Activated CD4-positive, alpha-beta T cell treated with anti-CD3 and anti-CD28 coated beads for 1 hour (primary cell): ENCODE data around the gene MTRFR.
"Not testable (repeated sequence)": the region's sequence is repeated elsewhere in the genome, so short reads cannot be mapped to it uniquely, and the experiment has no call there.

Source experiments
- DNase-seq: peaks from one replicate; pipeline ENCODE4 v3.0.0-alpha.2; 2020

Gene MTRFR

DNA sequence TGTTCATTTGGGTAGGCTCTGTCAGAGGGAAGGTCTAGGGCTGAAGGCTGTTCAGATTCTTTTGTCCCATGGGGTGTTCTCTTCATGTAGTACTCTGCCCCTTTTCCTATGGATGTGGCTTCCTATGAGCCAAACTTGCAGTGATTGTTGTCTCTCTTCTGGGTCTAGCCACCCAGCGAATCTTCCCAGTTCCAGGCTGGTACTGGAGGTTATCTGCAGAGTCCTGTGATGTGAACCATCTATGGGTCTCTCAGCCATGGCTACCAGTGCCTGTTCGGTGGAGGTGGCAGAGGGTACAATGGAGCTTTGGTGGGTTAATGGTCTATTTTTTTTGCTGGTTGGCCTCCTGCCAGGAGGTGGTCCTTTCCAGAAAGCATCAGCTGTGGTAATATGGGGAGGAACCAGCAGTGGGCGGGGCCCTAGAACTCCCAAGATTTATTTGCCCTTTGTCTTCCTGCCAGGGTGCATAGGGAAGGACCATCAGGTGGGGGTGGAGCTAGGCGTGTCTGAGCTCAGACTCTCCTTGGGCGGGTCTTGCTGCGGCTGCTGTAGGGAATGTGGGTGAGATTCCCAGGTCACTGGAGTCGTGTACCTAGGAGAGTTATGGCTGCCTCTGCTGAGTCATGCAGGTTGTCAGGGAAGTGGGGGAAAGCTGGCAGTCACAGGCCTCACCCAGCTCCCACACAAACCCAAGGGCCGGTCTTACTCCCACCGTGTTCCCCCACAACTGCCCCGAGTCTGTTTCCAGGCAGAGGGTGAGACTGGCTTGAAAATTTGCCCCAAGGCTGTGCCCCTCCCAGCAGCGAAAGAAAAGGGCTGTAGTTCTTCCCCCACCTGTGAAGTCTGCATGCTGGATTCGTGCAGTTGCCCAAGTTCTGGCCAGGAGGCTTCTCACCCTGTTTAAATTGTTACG lies 17.5 kb downstream of the MTRFR start:
- no peak for DNase-seq

DNA sequence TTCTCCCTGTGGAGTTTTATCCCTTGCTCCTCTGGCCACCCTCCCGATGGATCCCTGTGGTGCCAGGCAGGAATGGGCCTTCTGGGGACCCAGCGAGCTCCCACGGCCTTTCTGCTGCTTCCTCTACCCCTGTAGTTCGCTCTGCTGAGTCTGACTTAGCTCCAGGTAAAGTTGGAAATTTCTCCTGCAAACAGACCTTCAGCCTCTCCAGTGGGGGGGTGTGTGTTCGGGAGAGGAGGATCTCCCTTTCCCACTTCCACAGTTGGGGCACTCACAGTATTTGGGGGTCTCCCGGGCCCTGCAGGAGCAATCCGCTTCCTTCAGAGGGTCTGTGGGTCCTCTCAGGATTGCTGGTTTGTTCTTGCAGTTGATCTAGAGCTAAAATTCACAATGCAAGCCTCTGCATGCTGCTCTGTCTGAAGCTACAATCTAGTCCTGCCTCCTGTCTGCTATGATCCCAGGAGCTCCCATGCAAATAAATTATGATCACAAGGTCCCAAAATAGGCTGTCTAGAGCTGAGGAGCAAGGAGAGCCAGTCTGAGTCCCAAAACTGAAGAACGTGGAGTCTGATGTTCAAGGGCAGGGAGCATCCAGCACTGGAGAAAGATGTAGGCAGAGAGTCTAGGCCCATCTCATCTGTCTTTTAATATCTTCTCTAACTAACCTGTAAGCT lies 18.3 kb downstream of the MTRFR start:
- DNase-seq: no peak

DNA sequence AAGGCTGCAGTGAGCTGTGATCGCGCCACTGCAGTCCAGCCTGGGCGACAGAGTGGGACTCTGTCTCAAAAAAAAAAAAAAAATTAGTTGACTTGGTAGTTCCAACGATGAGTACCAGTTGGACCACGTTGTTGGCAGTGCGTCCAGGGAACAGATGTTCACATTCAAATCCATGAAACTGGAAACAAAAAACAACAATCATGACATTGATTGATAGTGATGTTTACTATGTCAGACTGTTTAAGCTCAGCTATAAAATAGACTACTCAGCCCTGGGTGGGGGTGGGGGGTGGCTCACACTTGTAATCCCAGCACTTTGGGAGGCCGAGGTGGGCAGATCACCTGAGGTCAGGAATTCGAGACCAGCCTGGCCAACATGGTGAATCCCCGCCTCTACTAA lies 19.1 kb downstream of the MTRFR start:
- DNase-seq: not testable (repeated sequence)

DNA sequence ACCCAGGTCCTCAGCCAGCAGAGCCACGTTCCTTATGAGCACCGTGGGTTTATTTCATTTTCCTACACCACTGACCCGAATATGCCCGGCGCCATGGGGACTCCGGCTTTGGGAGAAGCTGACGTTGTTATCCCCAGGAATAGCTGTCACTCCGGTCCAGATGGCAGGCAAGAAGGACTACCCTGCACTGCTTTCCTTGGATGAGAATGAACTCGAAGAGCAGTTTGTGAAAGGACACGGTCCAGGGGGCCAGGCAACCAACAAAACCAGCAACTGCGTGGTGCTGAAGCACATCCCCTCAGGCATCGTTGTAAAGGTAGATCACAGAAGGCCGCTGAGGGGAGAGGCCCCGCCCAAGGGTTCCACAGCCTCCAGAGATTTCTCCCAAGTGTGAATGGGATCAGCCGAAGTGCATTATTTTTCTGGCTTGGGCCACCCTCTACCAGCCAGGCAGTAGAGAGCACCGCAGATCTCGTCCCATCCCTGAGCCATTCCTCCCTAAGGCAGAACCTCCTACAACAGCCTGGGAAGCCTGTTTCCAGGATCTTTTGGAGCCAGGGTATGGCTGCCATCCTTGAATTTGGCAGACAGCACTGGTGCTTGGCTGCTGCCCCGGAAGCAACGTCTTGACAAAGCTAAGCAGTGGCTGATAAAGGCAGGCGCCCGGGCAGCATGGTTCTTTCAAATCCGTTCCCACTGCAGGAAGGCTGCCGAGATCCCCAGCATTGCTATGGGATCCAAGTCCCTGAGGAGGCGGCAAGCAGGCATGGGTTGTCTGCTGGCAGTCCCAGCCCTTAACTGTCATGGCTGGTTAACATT lies 20.6 kb downstream of the MTRFR start:
- no peak for DNase-seq

DNA sequence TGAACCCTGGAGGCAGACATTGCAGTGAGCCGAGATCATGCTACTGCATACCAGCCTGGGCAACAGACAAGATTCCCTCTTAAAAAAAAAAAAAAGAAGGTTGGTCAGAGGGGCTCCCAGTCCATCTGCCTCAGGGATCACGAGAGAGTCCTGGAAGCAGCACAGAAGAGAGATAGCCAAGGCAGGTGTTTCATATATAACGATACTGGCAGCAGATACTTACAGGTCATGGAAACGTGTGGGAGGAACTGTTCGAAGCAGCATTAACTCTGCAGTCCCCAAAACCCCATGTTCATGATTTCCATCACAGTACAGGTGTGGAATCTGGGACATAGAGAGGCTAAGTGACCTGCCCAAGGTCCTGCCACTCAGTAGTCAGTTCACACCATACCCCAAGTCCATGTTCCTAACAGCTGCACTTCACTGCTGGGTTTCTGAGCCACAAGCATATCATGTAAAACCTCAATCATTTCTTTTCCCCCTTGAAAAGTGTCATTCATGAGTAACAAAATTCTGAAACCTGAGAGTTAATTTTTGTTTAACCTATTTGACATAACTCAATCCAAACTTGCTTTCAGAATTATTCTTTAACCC lies 21.7 kb downstream of the MTRFR start:
- DNase-seq: no peak

DNA sequence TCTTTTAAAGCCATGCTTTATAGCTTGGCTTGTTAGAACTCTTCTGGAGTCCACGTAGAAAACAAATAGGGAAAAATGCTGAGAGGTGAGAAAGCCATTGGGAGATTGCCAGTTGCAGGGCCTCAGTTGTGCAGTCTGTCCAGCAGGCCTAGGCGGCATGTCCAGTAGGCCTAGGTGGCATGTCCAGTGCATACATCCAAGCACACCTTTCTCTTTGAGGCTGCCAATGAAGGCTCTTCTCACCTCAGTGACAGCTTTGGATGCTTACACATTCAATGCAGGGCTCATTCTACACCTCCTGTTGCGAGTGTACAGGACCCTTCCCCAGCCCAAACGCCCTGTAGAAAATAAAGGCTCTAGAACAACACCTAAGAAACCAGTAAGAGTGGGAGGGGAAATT lies 25.4 kb downstream of the MTRFR start:
- DNase-seq: no peak

DNA sequence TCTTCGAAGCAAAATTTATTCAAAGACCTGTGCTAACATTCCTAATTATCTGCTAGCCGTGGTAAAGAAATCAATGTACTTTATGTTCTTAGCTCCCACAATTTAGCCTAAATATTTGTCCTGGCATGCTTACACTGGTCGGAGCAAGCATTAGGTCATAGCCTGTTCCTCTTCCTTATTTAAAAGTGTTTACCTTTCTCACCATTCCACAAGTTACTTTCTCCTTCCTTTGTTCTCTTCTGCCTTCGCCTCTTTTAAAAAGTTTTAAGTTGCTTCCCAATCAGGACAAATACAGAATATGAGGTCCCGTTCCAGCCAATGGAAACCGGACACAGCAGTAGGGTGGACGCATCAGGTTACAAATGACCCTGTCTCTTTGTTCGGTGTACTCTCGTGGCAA lies 26.8 kb downstream of the MTRFR start:
- DNase-seq: no peak

DNA sequence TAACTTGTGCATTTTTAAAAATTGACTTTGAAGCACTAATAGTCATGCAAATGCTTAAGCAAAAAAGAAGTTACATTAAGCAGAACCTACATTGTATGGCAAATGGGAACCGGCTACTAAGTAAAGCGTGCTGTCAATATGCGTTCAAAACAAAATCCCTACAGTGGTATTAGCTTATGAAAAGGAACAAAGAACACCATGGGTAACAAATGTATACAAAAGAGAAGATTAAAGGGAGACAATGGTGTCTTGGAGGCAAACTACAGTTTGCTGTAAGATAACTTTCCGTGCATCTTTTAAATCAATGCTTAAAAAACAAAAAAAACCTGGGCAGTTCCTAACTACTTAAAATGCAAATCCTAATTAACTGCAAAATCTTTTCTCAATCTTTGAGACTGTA lies 28.0 kb downstream of the MTRFR start:
- DNase-seq: no peak

DNA sequence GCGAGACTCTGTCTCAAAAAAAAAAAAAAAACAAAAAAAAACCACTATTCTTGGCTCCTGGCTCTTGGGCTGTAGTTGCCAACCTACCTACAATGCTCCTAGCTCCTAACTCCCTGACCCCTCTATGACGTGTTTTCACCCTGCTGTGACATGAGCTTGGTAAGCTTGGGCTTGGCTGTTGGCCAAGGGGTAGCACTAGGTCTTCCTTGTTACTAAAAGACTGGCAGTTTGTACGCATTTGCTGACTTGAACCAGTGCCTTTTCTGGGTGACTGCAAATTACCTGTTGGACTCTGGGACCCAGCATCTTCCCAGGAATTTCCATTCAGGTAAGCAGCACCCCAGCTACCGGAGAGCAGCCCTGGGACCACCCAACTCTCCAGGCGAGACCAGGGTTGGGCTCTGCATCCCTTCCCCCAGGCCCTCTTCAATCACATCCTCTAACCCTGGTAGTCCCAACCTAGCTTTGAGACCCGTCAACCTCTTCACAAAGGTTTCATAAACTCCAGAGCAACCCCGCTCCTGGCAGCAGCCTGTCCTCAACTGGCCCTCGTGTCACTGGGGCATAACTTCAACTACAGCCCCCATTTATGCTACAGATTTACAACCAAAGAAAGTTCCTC lies 30.1 kb downstream of the MTRFR start:
- no peak for DNase-seq

DNA sequence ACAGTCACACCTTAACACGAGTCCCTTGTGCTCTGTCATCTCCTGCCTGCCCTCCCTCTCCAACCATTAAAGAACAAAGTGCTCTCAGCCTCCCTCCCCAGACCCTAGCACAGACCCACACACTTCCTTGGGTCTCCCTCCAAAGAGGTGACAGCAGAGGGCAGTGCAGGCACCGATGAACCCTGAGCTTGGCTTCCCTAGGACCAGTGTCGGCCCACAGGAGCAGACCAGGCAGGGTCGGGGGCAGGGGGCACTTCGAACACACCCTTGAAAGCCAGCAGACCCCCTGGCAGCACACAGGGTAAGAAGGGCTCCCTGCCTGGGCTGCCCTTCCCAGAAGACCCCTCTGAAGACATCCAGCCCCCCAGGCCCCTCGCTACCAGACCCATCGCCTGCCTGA lies 31.4 kb downstream of the MTRFR start:
- DNase-seq: no peak

DNA sequence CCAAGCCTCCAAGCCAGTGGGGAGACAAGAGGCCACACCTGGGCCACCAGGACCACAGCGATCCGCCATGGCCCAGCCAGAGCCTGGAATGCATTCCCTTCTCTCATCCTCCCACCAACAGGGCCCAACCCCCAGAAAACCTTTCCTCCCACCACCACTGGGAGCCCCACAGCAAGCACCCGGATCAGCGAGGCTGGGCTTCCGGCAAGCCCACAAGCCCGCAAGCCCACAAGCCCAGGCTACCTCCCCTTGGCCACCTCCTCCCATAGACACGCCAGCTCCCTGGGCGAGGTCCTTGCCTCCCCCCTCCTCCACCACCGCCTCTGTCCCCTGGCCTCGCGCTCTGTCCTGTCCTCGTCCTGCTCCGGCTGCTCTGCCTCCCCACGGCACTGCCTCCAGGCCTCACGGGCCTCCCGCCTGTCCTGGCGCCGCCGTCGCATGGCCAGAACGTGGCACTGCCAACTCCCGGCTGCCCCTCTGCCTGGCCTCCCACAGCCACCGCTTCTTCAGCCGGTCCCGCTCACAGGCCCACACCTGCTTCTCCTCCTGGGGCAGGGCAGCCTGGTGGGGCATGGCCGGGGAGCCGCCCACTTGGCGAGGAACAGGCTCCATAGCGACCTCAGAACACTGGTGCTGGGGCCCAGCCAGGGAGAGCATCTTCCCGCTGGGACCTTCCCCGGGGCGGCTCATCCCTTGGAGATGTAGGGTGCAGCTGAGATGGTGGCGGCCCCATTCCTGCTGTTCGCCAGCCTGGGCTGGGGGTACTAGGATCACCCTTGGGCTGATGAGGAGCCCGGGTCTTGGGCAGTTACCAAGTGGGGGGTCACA lies 32.8 kb downstream of the MTRFR start:
- DNase-seq: no peak

DNA sequence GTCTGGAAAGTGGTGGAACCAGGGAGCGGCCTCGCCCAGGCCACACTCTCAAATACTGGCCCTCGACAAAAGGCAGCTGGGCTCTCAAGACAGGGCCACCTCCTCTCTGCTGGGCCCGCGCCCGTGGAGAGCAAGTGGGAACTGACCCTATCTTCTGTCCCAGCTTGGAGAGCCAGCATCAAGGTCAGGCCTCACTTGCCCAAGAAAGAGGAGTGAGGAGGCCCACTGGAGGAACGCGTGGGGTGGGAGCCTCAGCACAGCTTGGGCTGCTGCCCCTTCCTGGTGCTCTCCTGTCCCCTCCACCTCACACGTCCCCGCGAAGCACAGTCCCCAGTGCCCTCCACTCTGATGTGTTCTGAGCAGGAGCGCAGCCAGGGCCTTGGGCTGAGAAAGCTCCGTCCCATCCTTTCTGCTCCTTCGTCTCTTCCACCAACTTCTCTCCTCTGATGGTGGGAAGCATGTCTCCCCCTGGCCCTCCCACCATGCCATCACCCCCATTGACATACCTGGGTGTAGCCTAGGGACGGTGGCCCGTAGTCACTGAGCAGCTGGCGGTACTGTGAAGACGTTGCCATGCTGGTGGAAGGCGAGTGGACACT lies 33.5 kb downstream of the MTRFR start:
- DNase-seq: no peak

DNA sequence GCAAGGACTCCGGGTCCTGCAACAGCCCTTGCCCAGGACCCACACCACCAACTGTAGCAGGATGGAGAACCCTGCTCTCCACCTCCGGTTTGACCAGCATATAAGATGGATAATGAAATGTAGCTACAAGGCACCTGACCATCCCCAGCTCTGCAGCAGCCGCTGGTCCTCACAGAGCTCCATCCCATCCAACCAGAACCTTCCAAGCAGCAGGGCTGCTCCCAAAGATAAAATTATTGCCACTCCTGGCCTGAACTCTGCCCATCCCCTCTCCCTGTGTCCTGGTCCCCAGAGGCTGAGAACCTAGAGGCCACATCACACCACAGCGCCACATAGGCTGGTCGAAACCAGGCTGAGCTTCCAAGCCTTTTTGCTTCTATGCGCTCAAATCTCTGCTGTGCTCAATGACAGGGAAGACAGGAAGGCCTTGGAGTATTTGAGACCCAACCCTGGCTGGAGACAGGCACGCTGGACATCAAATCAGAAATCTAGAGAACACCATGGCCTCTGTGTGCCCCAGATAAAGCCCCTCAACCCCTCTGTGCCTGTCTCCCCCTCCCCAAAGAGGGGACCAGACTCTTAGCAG lies 34.2 kb downstream of the MTRFR start:
- DNase-seq: no peak

DNA sequence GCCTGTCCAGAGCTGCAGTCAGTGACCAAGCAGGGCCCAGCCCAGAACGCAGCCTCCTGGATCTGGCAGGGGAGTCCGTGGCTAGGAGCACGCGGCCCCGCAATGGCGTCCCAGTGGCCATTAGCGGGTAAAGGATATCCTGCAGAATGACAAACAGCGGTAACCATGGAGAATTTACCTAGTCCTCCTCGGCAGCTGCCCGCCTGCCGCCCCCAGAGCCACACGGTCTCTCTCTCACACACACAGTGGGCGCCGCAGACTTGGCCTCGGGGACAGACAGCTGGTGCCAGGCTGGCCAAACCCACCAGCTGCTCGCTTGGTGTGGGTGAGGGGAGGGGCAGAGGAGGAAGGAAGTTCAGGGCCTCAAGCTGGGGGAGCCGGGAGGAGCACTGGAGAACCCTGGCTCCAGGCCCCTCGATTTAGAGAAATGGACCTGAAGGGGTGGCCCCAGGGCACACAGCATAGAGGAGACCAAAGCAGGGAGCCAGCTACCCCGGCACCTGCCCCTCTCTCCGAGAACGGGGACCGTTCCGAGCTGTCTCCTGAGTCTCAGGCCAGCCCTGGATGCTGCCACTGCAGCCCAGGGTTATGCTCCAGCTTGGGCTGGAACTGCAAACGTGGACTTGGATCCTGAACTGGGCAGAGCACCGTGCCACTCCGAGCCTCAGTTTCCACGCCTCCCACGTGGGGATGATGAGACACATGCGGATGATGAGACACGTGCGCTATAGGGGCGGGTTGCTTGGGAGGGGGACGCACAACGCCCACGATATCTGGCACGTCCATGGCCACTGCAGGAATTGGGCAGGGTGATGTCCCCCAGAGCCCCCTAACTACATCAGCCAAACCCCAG lies 35.0 kb downstream of the MTRFR start:
- no peak for DNase-seq

DNA sequence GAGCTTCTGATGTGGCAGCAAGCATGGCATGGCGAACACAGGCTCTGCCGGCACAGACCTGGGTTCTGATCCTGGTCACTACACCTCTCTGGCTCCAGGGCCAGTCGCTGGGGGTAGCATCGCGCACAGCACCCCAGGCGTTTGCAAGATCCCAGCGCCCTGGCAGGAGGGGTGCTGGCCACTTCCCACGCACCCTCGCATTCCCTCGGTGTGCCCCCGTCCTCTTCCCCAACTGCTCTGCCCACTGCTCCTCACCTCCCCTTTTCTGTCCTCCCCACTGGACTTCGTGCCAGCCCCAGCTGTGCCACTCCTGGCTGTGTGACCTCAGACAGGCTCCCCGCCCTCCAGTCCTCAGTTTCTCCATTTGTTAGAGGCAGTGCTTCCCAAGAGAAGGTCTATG lies 35.6 kb downstream of the MTRFR start:
- DNase-seq: no peak

DNA sequence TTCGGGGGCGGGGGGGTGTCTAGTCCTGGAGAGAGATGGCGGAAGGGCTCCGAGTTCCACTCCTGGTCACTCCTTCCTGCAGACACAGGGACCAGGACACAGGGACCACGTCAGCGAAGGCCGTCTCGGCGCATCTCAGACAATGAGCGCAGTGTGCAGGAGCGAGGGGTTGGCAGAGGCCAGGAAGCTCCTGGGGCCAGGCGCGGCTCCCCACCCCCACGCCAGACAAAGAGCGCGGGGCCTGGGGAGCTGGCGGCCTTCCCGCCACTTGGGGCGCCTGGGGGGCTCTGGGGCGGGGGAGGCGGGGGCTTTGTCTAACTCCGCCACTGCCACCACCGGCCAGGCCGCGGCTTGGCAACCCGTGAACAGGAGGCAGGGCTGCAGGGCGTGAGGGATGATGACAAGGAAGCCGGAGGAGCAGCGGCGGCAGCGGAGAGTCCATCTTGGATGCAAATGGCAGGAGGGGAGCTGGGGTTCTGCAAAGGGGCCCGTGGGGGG lies 36.2 kb downstream of the MTRFR start:
- DNase-seq: no peak

DNA sequence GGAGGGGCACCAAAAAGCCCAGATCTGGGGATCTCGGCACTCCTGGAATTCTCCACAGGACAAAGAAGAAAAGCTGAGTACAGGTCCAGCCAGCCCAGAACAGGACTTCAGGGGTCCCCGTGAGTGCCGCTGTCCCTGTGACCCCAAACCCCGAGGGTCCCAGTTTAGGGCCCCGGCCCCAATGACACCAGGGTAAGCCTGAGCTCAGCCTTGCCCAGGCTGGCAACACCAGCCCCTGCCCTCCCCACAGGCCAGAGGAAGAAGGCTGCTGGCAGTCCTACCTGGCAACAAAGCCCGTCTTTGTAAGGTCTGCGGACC lies 36.6 kb downstream of the MTRFR start:
- DNase-seq: no peak

DNA sequence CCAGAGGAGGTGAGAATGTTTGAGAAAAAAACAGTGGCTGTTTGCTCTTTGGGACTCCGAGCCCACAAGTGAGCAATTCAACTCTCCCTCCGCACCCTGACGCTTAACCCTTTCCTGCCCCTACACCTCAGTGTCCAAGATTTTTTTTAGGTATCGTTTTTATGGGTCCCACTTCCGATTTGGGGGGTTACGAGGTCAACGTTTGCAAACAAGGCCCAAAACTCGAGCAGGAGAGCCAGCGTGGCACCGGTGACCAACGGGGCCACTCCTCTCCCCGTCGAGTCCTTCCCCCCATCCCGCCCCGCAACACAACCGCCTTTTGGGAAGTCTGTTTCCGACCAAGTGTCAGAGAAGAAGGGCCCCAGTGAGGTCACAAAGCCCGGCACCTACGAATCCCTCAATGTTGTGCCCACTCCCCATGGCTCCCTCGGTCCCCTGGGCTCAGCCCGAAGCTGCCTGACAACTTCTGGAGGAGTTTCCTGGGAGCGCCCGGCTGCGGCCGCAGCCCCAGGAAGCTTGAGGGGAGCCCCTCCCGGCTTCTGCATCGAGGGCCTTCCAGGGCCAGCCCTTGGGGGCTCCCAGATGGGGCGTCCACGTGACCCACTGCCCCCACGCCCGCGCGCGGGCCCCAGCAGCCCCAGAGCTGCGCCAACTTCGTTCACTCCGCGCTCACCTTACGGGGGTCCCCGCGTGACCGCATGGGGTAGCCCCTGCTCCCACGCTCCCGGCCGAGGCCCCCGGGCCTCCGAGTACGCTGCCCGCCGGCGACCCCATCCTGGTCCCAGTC lies 37.2 kb downstream of the MTRFR start:
- DNase-seq: no peak
